GM08714 (cell line): Measurements from ENCODE around the gene CD83.

Experiments
- H3K4me3 ChIP-seq: fragments of 200-500 bp; sonication (Bioruptor generic); 2 replicates; pipeline ENCODE4 v1.5.1; 2014; ENCODE audit warnings: mild to moderate bottlenecking, low read length, inconsistent platforms
- ZNF274 ChIP-seq: IDR thresholded peaks from 2 replicates; pipeline ENCODE4 v1.6.1; 2012; ENCODE audit warnings: mild to moderate bottlenecking, low read depth, low read length

Gene CD83

DNA sequence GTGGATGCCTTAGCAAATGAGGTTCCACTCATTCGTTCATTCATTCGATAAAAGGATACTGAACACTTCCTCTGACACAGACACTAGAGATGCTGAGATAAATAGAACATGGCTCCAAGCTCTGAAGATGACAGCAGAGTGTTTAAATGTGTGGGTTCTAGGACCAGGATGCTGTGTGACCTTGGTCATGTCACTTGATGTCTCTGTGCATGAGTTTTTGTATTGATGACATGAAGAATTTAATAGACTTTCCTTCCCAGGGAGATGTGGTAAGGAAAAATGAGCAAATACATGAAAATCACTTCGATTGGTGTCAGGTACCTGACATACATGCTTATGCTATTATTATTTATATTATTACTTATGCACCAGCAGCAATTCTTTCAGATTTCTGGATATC is 34.3 kb upstream of the CD83 start:
- no peak for TF ChIP-seq ZNF274
- H3K4me3 ChIP-seq, result no peak overlapping the region

DNA sequence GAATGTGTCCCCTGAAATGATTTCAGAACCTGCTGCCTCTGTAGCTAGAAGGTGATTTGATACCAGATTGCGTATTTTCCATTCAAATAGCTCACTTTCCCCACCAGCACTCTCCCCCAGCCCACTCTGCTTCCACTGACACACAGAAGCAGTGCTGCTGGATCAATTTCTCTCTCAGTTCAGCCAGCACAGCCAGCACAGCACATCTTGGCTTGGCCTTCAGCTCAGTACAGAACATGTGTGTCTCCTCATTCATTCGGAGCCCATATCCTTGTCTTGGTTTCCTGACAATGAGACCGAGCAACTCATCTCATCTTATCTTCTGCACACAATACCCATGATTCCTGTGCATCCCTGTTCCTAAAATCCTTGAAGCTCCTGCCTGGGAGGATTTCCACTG is 33.8 kb upstream of the CD83 start:
- no peak for TF ChIP-seq ZNF274
- no peak overlapping the region for H3K4me3 ChIP-seq

DNA sequence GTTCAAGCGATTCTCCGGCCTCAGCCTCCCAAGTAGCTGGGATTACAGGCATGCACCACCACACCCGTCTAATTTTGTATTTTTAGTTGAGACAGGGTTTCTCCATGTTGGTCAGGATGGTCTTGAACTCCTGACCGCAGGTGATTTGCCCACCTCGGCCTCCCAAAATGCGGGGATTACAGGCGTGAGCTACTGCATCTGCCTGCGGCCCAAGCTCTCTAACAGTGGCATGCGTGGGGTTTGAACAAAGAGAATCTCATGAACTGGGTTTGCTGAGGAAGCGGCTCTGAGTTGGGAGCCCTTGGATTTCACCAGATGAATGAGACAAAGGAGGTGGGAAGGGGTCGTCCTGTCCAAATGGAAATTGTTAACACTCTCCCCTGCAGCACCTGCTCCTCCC is 33.2 kb upstream of the CD83 start:
- no peak overlapping the region for H3K4me3 ChIP-seq
- no peak for TF ChIP-seq ZNF274

DNA sequence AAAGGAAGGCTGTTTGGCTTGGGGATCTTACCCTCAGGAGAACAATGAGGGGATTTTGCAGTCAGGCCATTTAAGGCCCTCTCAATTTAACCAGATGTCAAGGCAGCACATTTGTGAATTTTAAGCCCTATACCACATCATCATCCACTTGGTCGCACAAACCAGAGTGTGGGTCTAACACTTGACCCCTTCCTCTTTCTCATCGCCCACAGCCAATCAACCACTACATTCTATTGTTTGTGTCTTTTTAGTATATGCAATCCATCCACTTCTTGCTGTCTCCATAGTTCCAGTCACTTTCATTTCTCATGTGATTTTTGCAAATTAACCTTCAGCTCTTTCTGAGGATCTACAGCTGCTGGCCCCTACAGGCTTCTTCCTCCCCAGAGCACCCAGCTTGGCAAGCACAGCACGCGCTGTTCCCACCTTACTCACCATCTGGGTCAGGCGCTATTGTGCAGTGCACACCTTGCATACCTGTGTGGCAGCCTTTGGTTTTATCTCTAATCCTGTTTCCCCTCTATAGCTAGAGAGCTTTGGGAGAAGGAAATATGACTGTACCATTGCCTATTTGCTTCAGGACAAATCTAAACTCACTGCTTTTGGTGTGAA is 32.3 kb upstream of the CD83 start:
- TF ChIP-seq ZNF274, result no peak

DNA sequence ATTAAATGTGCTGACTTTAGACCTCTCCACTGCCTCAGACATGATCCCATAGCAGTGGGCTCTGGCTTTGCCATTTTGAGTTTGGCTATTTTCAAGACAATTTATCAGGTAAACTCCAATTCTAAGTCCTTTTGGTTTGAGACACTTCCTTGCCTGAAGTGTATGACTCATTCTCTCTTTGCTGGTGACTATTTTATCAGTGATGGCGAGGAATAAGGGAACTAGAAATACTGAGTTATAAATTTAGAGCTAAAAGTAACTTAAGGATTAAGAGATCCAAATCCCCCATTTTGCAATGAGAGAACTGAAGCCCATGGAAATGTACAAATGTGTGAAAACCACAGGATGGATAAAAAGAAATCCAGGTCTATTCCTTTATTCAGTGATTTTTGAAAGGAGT is 30.9 kb upstream of the CD83 start:
- H3K4me3 ChIP-seq, result no peak overlapping the region
- TF ChIP-seq ZNF274, result no peak

More for the DNA sequence above, 32.3 kb upstream of the CD83 start:
- no peak overlapping the region for H3K4me3 ChIP-seq

DNA sequence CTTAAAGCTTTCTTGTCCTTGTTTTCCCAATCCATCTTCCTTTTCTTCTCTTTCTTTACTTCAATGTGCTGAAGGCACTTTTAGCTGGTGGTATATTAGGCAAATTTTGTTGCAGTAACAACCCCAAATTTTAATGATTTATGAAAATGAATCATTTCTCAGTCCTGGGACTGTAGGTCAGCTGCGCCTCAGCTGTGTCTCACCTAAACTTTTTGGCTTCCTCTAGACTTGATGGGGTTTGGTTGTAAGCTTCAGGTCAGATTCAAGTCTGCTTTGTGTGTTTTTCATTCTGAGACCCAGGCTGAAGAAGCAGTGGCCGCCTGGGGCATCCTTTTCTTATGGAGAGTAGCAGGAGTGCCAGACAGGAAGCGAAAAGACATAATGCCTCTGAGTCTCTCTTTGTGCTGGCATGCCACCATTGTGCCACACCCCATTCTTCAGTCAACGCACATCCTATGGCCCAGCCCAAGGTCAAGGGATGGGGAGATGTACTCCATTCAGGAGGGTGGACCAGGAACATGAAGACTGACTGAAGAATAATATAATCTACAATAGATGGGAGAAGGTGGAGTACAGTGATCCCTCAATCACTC is 28.9 kb upstream of the CD83 start:
- H3K4me3 ChIP-seq, result peak overlapping the region; percentile 32; the same call in 1 of the 2 replicates

DNA sequence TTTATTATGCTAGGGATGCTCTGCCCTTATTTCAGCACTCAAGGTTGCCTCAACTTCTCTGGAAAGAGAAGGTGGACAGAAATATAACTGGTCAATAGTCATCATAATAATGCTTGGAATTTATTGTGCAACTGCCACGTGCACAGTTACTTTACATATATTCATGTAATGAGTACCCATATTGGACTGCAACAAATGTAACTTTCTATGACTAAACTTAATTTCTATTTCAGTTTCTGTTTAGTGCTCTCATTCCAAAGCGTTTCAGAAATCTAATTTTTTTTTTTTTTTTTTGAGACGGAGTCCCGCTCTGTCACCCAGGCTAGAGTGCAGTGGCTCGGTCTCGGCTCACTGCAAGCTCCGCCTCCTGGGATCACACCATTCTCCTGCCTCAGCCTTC is 28.3 kb upstream of the CD83 start:
- TF ChIP-seq ZNF274, result no peak
- H3K4me3 ChIP-seq, result no peak overlapping the region

More for the DNA sequence above, 28.9 kb upstream of the CD83 start:
- no peak for TF ChIP-seq ZNF274

DNA sequence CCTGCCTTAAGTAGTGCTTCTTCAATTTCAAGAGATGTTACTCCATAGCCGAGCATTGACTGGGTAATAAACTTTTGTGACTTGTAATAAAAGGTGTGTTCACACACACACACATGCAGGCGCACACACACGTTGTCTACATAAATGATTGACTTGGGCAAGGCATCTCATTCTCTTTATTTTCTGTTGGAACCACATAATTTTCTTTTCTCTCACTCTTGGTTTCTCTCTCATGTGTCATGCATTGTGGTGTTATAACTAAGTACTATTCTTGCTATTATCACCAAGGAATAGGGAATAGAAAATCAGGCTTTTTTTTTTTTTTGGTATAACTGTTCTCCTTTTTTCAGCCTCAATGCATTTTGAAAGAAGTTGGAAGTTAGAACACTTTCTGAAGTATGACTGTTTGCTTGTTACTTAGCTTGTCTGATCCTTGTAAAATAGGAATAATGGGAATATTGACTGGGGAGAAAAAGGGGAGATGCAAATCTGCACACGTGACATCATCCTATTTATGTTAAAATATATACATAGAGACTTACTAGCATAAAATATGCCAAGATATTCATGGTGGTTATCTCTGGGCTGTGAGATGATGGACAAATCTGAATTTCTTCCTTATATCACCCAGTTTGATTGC is 26.1 kb upstream of the CD83 start:
- no peak overlapping the region; the same call in 1 of the 2 replicates for H3K4me3 ChIP-seq
- TF ChIP-seq ZNF274, result no peak

DNA sequence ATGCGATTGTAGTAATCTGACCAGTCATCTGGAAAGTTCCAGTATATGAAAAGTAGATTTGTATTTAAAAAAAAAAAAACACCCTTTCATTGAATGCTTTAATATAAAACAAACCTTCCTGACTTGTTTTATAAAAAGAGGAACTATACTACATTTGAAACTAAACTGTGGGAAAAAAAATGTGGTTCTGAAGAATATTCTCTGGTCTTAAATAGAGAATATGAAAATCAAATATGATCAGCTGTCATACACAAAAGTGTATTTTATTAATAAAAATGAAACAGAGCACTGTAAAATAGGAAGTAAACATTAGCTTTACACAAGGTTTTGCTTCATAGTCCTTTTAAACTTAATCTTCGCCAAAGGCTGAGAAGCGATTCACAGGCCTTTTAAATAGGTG is 25.3 kb upstream of the CD83 start:
- TF ChIP-seq ZNF274, result no peak
- no peak overlapping the region for H3K4me3 ChIP-seq

DNA sequence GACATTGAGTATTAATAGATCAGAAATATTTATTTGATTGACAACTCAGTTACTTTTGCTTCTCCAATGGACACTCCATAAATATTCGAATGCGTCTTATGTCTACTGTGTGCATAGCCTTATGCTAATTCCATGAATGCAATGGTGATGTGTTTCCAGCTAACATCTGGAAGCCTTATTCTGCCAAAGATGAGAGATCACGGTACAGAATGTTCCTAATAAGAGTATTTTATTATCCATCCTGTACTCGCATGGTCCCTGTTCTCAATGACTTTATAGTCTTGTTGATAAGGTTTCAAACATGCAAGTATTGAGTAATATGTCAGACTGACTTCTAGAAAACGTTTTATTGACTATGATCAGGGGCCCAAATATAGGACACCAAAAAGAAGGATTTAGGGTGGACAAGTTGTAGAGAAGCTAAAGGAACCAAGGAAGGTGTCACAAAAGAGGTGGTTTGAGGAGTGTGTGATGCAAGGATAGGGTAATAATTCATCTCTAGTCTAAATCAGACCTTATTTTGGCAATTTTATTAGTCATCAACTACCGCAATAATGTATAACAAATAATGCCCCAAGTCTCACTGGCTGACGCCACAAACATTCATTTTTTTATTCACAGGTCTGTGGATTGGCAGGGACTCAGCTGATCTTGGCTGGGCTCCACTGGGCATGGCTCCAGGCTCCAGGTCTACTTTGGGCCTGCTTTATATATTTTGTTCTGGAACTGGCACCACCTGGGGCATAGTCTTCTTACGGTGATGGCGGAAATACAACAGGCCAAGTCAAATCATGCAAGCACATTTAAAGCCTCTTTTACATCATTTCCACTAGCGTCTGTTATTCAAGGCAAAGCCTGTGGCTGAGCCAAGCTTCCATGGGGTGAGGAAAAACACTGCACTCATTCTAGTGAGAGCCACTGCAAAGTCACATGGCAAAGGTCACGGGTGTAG is 24.5 kb upstream of the CD83 start:
- no peak overlapping the region for H3K4me3 ChIP-seq

DNA sequence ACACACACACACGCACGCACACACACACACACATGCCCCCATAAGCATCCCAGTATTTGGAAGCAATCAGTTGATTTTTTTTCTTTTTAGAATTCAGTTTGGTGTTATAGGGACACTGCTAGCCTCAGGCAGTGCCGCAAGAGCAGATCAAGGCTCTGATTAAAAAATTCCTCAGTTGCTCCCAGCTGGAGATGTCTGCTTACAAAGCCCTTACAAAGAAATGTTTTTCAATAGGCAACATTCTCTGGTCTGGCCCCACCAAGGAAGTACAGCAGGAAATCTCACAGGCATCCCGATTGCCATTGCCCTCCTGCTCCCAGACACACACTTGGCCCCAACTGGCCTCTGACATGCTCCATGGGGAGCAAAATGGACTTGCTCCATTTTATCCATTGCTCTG is 22.9 kb upstream of the CD83 start:
- TF ChIP-seq ZNF274, result no peak
- no peak overlapping the region; the same call in 1 of the 2 replicates for H3K4me3 ChIP-seq

More for the DNA sequence above, 24.5 kb upstream of the CD83 start:
- TF ChIP-seq ZNF274, result no peak

DNA sequence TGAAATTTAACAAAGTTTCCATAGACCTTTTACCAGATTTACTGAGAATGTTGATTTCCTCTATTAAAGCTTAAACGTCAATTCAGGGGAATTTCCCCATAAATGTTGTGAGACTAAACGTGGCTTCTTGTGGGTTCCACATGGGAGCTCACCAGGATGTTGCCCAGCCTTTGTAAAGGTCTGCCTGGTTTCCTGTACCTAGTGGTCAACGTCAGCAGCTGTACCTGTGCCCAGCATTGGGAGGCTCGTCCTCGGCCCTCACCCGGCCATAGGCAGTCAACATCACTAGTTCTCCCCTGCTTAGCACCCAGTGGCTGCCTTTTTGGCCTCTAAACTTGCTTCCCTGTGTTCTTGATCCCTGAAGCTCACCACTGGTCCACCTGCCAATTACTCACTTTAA is 22.1 kb upstream of the CD83 start:
- no peak overlapping the region for H3K4me3 ChIP-seq
- TF ChIP-seq ZNF274, result no peak

DNA sequence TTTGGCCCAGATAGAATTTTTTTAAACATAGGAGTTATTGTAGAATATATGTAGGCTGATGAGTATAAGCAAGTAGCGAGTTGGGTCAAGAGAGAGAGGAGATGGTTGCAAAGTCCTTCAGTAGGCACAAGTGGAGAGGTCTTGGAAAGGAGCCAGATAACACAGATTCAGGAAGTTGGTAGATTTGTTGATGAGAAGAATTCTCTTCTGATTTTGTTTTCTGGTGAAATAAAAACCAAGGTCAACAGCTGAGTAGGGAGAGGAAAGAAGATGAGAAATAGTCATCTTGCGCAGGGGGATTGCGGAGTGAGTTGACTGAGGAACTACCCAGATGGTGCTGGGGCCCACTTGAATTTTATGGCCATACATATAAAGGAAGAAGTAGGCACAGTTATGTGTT is 17.4 kb upstream of the CD83 start:
- no peak overlapping the region for H3K4me3 ChIP-seq
- TF ChIP-seq ZNF274, result no peak

DNA sequence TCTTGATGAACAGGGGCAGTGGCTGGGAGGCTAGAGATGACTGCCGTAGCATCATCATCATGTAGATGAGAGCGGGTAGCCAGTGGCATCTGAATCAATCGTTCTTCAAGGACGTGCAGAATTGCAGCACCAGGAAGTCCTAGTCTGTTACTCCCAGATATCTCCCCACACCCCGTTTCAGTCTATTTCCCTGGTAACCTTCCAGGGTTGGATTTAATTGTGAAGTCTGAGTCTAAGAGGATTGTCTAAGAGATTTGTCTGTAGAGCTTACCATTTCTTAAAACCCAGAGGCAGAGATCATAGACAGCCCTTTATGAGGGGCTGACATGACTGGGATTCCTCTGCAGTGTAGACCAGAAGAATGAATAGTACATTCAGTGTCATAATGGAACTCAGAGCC is 16.6 kb upstream of the CD83 start:
- H3K4me3 ChIP-seq, result no peak overlapping the region
- TF ChIP-seq ZNF274, result no peak

DNA sequence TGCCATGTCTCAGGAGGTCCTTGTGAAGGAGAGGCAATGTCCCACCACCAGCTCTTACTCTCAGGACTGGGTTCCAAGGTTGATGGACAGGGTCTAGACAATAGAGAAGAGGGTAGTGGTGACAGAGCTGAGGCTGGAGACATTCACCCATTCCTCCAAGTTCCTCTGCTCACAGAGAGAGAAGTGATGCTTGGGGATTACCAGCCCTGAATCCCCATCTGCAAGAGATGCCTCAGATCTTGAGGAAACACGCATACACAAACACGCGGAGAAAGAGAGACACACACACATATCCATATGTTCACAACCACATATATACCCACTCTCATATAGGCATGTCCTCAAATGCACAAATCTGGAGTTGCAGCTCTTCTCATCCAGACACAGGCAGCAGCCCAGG is 15.2 kb upstream of the CD83 start:
- no peak overlapping the region for H3K4me3 ChIP-seq
- no peak for TF ChIP-seq ZNF274
